Colonic mucosa (tissue), 4 donors: ENCODE results near the gene LARGE1. TPM values are rescaled to one million over a fixed set of nuclear protein-coding genes. Genes with fewer than 3 reads are reported as not detected.

Experiments
- DNase-seq: peaks from one replicate; pipeline ENCODE4 v3.0.0-alpha.2; 2020
- H3K27ac ChIP-seq: fragments of 200-600 bp; one replicate; pipeline ENCODE4 v1.8.0; 2021
- H3K27me3 ChIP-seq: fragments of 200-600 bp; one replicate; pipeline ENCODE4 v1.8.0; 2021
- H3K36me3 ChIP-seq: fragments of 200-600 bp; one replicate; pipeline ENCODE4 v1.8.0; 2021
- H3K4me1 ChIP-seq: fragments of 200-600 bp; one replicate; pipeline ENCODE4 v1.8.0; 2021; ENCODE audit warnings: mild to moderate bottlenecking
- H3K4me3 ChIP-seq: fragments of 200-600 bp; one replicate; pipeline ENCODE4 v1.8.0; 2021
- H3K9ac ChIP-seq, 2 donors: one replicate each; pipeline ENCODE4 v1.7.0; 2013; ENCODE audit warnings: control low read depth in 2 of 2, low read depth in 2 of 2, low read length in 2 of 2
- H3K9me3 ChIP-seq: fragments of 200-600 bp; one replicate; pipeline ENCODE4 v1.8.0; 2021
- CTCF ChIP-seq: fragments of 200-600 bp; IDR thresholded peaks from one replicate; pipeline ENCODE4 v1.8.0; 2022; ENCODE audit warnings: antibody characterized with exemption, mild to moderate bottlenecking
- intact Hi-C: fragments of 100-400 bp; cut with DNase I; formaldehyde crosslinking; loops from one replicate; pipeline ENCODE4 v1.14.1; 2022
- total RNA-seq, 2 donors: library from RNA; stranded (reverse); fragmentation: NEBNext Ultra II Directional in 1 of 2; extraction: Animal tissue kit (Norgen Biotek cat#: 25700) in 1 of 2; gene quantifications; one replicate each; pipeline ENCODE4 v1.2.1, GENCODE V29; 2021
- donor health status: healthy.
- donor health status: DM: no; HTN: no; CAD: no.
- donor health status: DM: no; HTN: no; CAD: no.

Gene LARGE1
- total RNA-seq, 2 donors from 2014 or later: 45.2 to 46.5 TPM

- no peak for DNase-seq
- Histone ChIP-seq H3K4me3 (no peak overlapping the region), H3K27me3 (no peaks in the 10 kb centered on the region), H3K27ac (no peak overlapping the region), H3K9ac (no peak overlapping the region), H3K4me1 (no peaks in the 10 kb centered on the region), H3K9me3 (no peaks in the 10 kb centered on the region), H3K36me3 (no peaks in the 10 kb centered on the region)
- no peak for TF ChIP-seq CTCF
- intact Hi-C loops: no loop called here
These were observed 465.2 kb downstream of the LARGE1 start for GRCh38 chr22:33455036-33455435.

- no peaks in the 10 kb centered on the region for H3K27me3 ChIP-seq
- intact Hi-C loops: no loop called here
- no peak for DNase-seq
- H3K4me1 ChIP-seq: no peaks in the 10 kb centered on the region
- no peak overlapping the region for H3K27ac ChIP-seq
- no peaks in the 10 kb centered on the region for H3K9me3 ChIP-seq
- no peak overlapping the region for H3K9ac ChIP-seq
- TF ChIP-seq CTCF: no peak
- no peak overlapping the region for H3K4me3 ChIP-seq
- H3K36me3 ChIP-seq: no peaks in the 10 kb centered on the region
These were observed 468.3 kb downstream of the LARGE1 start for GRCh38 chr22:33451866-33452469.

- intact Hi-C loops: no loop called here
- H3K4me3 ChIP-seq: no peak overlapping the region
- no peak for TF ChIP-seq CTCF
These were observed 469.5 kb downstream of the LARGE1 start for GRCh38 chr22:33450756-33451155.

GRCh38 chr22:33447733-33448132 is 472.5 kb downstream of the LARGE1 start:
- H3K27me3 ChIP-seq: no peaks in the 10 kb centered on the region
- H3K4me3 ChIP-seq: no peak overlapping the region
- H3K36me3 ChIP-seq: no peaks in the 10 kb centered on the region
- intact Hi-C loops: no loop called here
- H3K9me3 ChIP-seq: no peaks in the 10 kb centered on the region
- TF ChIP-seq CTCF: no peak
- no peak overlapping the region for H3K27ac ChIP-seq
- H3K9ac ChIP-seq: no peak overlapping the region
- DNase-seq: no peak
- H3K4me1 ChIP-seq: no peaks in the 10 kb centered on the region

More at GRCh38 chr22:33450756-33451155, 469.5 kb downstream of the LARGE1 start:
- H3K27ac ChIP-seq: no peak overlapping the region
- H3K27me3 ChIP-seq: no peaks in the 10 kb centered on the region
- no peaks in the 10 kb centered on the region for H3K4me1 ChIP-seq
- H3K36me3 ChIP-seq: no peaks in the 10 kb centered on the region
- DNase-seq: no peak
- no peaks in the 10 kb centered on the region for H3K9me3 ChIP-seq
- H3K9ac ChIP-seq: no peak overlapping the region

GRCh38 chr22:33443683-33444082 is 476.6 kb downstream of the LARGE1 start:
- Histone ChIP-seq H3K27ac (no peak overlapping the region), H3K9me3 (no peaks in the 10 kb centered on the region), H3K9ac (no peak overlapping the region), H3K4me1 (no peaks in the 10 kb centered on the region), H3K36me3 (no peaks in the 10 kb centered on the region), H3K27me3 (no peaks in the 10 kb centered on the region), H3K4me3 (no peak overlapping the region)
- no peak for TF ChIP-seq CTCF
- intact Hi-C loops: no loop called here
- no peak for DNase-seq
